Lower leg skin (tissue), 4 donors: ENCODE data around the gene USB1. TPM values are rescaled to one million over a fixed set of nuclear protein-coding genes. Genes with fewer than 3 reads are reported as not detected.

ENCODE experiments used
- DNase-seq, 2 donors: peaks; one replicate each; pipeline ENCODE4 v3.0.0-alpha.2; 2019; ENCODE audit warnings: low spot score in 2 of 2
- H3K4me3 ChIP-seq: fragments of 200-600 bp; sonication (generic); 2 replicates; pipeline ENCODE4 v1.5.1; 2017; ENCODE audit warnings: mild to moderate bottlenecking, low read depth; ENCODE audit not compliant: poor library complexity, severe bottlenecking
- CTCF ChIP-seq, 3 donors: fragments of 450-650 bp; IDR thresholded peaks; one replicate each; pipeline ENCODE4 v1.5.1; 2016; ENCODE audit warnings: antibody characterized with exemption in 3 of 3, mild to moderate bottlenecking in 3 of 3, moderate library complexity in 2 of 3
- POLR2A ChIP-seq, 2 donors: fragments of 450-650 bp; IDR thresholded peaks; one replicate each; pipeline ENCODE4 v1.6.1; 2016 to 2017; ENCODE audit warnings: antibody characterized with exemption in 2 of 2, mild to moderate bottlenecking in 1 of 2, moderate library complexity in 1 of 2
- WGBS, 2 donors: methylation state at CpG; one replicate each; pipeline ENCODE4 v1.1.5; 2018; 5-methylcytosine and 5-hydroxymethylcytosine counted together
- intact Hi-C: fragments of 100-400 bp; cut with DNase I; formaldehyde crosslinking; loops from one replicate; pipeline ENCODE4 v1.15.0; 2023; ENCODE audit warnings: low total_unique reads
- total RNA-seq, 4 donors: library from RNA; depleted of rRNA; stranded (reverse); fragments of >200 nt; gene quantifications; one replicate each; pipeline ENCODE4 v1.1.0, GENCODE V29; 2016

The USB1 gene
- total RNA-seq, 4 donors from 2014 or later = 13.3 to 34.2 (median 23.3) TPM

- 10 to 12% methylated on average over 19 of the region's 43 CpGs for WGBS, 2 donors
- intact Hi-C loops = loop anchor here (10.0 kb wide), 1 partner anchor 97 kb away; the partner anchor contains the start of gene CFAP20
- TF ChIP-seq CTCF (IDR thresholded peaks at IDR 0.05) (no peak), POLR2A (IDR thresholded peaks at IDR 0.05) (no peak)
- no peak for DNase-seq
- H3K4me3 ChIP-seq = peak overlapping the region; percentile 43
Measured at GRCh38 chr16:58027161-58027915, 26.1 kb downstream of the USB1 start.

- H3K4me3 ChIP-seq = no peak overlapping the region
- TF ChIP-seq CTCF (IDR thresholded peaks at IDR 0.05) (no peak), POLR2A (IDR thresholded peaks at IDR 0.05) (no peak)
- WGBS, 2 donors = 92 to 93% methylated on average over 7 to 8 of the region's 8 CpGs
- intact Hi-C loops = loop anchor here (10.0 kb wide), 1 partner anchor 97 kb away; the partner anchor contains the start of gene CFAP20
- no peak for DNase-seq
Measured at GRCh38 chr16:58027916-58028455, 26.8 kb downstream of the USB1 start.

- intact Hi-C loops = loop anchor here (10.0 kb wide), 1 partner anchor 96 kb away; the partner anchor contains the start of gene CFAP20
- 76 to 77% methylated on average over 6 of the region's 6 CpGs for WGBS, 2 donors
- no peak overlapping the region for H3K4me3 ChIP-seq
- no peak for DNase-seq
- TF ChIP-seq POLR2A (IDR thresholded peaks at IDR 0.05) (no peak), CTCF (IDR thresholded peaks at IDR 0.05) (no peak)
Measured at GRCh38 chr16:58028541-58029070, 27.4 kb downstream of the USB1 start.

- no peak overlapping the region for H3K4me3 ChIP-seq
- WGBS, 2 donors = 76 to 83% methylated on average over 2 of the region's 2 CpGs
- no peak for DNase-seq
- intact Hi-C loops = loop anchor here (10.0 kb wide), 1 partner anchor 95 kb away; the partner anchor contains the start of gene CFAP20
- TF ChIP-seq CTCF (IDR thresholded peaks at IDR 0.05) (no peak), POLR2A (IDR thresholded peaks at IDR 0.05) (no peak)
Measured at GRCh38 chr16:58029410-58029809, 28.2 kb downstream of the USB1 start.

- no peak for DNase-seq
- TF ChIP-seq POLR2A (IDR thresholded peaks at IDR 0.05) = no peak
- no peak for TF ChIP-seq CTCF (IDR thresholded peaks at IDR 0.05)
- H3K4me3 ChIP-seq = no peak overlapping the region
- intact Hi-C loops = no loop called here
- WGBS, 2 donors = 85 to 93% methylated on average over 11 of the region's 11 CpGs
Measured at GRCh38 chr16:58030136-58030840, 29.1 kb downstream of the USB1 start.
